ENCODE data around the gene KIF17.
A peak's percentile ranks its signal among the peaks of the same experiment; 100 is the strongest.

Gene KIF17

GRCh38 chr1:20652300-20652699 lies 65.5 kb downstream of the KIF17 start:
- Histone ChIP-seq H3K4me3 (replicated peaks; ENCODE audit: insufficient read depth, low read length) (no peak overlapping the region), H3K27ac (replicated peaks) (no peak overlapping the region), H3K27me3 (ENCODE audit: insufficient read depth, poor library complexity, severe bottlenecking) (no peaks in the 10 kb centered on the region)
- DNase-seq (ENCODE audit: low read depth in 1 of 2, low spot score in 1 of 2) = no peak
- TF ChIP-seq GABPA (IDR thresholded peaks at IDR 0.05; ENCODE audit: low read depth) (no peak), REST (IDR thresholded peaks at IDR 0.05; ENCODE audit: insufficient replicate concordance, low read depth) (no peak)

- no peak overlapping the region for H3K27ac ChIP-seq (replicated peaks)
- no peak for DNase-seq (ENCODE audit: low read depth in 1 of 2, low spot score in 1 of 2)
- no peaks in the 10 kb centered on the region for H3K27me3 ChIP-seq (ENCODE audit: insufficient read depth, poor library complexity, severe bottlenecking)
- TF ChIP-seq CTCF (IDR thresholded peaks at IDR 0.05; ENCODE audit: insufficient read depth, low read length) (no peak), SPI1 (IDR thresholded peaks at IDR 0.05; ENCODE audit: borderline replicate concordance, low read depth) (no peak), GABPA (IDR thresholded peaks at IDR 0.05; ENCODE audit: low read depth) (no peak), POLR2AphosphoS5 (IDR thresholded peaks at IDR 0.05; ENCODE audit: low read depth) (no peak), REST (IDR thresholded peaks at IDR 0.05; ENCODE audit: insufficient replicate concordance, low read depth) (no peak)
- H3K4me3 ChIP-seq (replicated peaks; ENCODE audit: insufficient read depth, low read length) = no peak overlapping the region
Measured at GRCh38 chr1:20648946-20649345, 68.9 kb downstream of the KIF17 start.

DNA sequence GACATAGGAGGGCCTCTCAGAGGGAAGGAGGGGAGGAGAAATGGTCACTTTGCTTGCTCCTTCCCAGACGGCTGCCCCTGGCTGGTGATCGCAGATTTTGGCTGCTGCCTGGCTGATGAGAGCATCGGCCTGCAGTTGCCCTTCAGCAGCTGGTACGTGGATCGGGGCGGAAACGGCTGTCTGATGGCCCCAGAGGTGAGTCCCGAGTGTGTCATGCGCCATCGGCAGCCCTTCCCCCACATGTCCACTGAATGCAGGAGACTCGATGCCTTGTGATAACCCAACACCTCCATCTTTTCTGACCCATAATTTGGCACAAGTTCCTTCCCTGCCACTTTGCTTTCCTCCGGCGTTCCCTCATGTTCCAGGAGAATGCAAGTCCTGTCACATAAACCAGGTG lies 69.4 kb downstream of the KIF17 start:
- no peak for DNase-seq (ENCODE audit: low read depth in 1 of 2, low spot score in 1 of 2)
- Histone ChIP-seq H3K27ac (replicated peaks) (no peak overlapping the region), H3K27me3 (ENCODE audit: insufficient read depth, poor library complexity, severe bottlenecking) (no peaks in the 10 kb centered on the region), H3K4me3 (replicated peaks; ENCODE audit: insufficient read depth, low read length) (no peak overlapping the region)
- TF ChIP-seq POLR2AphosphoS5 (IDR thresholded peaks at IDR 0.05; ENCODE audit: low read depth) = 0 out of 2 replicates have a peak, but pooled peaks have one; percentile 16
- TF ChIP-seq REST (IDR thresholded peaks at IDR 0.05; ENCODE audit: insufficient replicate concordance, low read depth) = no peak

DNA sequence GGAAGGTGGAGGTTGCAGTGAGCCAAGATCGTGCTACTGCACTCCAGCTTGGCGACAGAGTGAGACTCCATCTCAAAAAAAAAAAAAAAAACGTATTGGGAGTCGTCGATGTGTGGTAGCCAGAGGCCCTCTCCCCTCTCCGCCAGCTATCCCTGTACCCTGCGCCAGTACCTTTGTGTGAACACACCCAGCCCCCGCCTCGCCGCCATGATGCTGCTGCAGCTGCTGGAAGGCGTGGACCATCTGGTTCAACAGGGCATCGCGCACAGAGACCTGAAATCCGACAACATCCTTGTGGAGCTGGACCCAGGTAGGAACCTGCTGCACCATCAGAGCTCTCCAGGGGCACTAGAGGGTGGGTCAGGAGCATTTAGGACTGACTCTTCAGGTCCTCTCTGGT lies 72.4 kb downstream of the KIF17 start:
- no peak for TF ChIP-seq GABPA (IDR thresholded peaks at IDR 0.05; ENCODE audit: low read depth)
- no peak for TF ChIP-seq SPI1 (IDR thresholded peaks at IDR 0.05; ENCODE audit: borderline replicate concordance, low read depth)
- no peak for TF ChIP-seq POLR2AphosphoS5 (IDR thresholded peaks at IDR 0.05; ENCODE audit: low read depth)
- H3K27me3 ChIP-seq (ENCODE audit: insufficient read depth, poor library complexity, severe bottlenecking) = no peaks in the 10 kb centered on the region
- no peak overlapping the region for H3K4me3 ChIP-seq (replicated peaks; ENCODE audit: insufficient read depth, low read length)
- DNase-seq (ENCODE audit: low read depth in 1 of 2, low spot score in 1 of 2) = no peak
- no peak overlapping the region for H3K27ac ChIP-seq (replicated peaks)

DNA sequence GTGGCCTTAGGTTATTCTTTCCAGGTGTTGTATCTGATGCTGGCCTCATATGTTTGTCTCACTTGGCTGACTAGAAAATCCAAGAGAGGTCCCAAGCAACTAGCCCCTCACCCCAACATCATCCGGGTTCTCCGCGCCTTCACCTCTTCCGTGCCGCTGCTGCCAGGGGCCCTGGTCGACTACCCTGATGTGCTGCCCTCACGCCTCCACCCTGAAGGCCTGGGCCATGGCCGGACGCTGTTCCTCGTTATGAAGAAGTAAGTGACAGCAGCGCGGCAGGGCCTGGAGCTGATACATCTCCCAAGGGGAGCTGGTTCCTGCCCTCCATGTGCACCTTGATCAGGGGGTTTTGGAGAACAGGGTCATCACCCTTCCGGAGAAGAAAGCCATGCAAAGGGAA lies 73.4 kb downstream of the KIF17 start:
- Histone ChIP-seq H3K4me3 (replicated peaks; ENCODE audit: insufficient read depth, low read length) (no peak overlapping the region), H3K27ac (replicated peaks) (no peak overlapping the region), H3K27me3 (ENCODE audit: insufficient read depth, poor library complexity, severe bottlenecking) (no peaks in the 10 kb centered on the region)
- DNase-seq (ENCODE audit: low read depth in 1 of 2, low spot score in 1 of 2) = no peak
- TF ChIP-seq SPI1 (IDR thresholded peaks at IDR 0.05; ENCODE audit: borderline replicate concordance, low read depth) (no peak), CTCF (IDR thresholded peaks at IDR 0.05; ENCODE audit: insufficient read depth, low read length) (no peak), POLR2AphosphoS5 (IDR thresholded peaks at IDR 0.05; ENCODE audit: low read depth) (no peak), GABPA (IDR thresholded peaks at IDR 0.05; ENCODE audit: low read depth) (no peak), REST (IDR thresholded peaks at IDR 0.05; ENCODE audit: insufficient replicate concordance, low read depth) (no peak)
